Cardiac fibroblast (primary cell): ENCODE results near the gene ILKAP.

ENCODE experiments used
- DNase-seq, 2 donors: peaks; one replicate each; pipeline versions ENCODE4 v3.0.0 to v3.0.0-alpha.2; 2010; ENCODE audit warnings: low read depth in 2 of 2
- H3K4me3 ChIP-seq, 2 donors: replicated peaks in 1 of 2; 1 replicate in 1 of 2; 2 replicates in 1 of 2; pipeline ENCODE4 v1.5.1; 2011; ENCODE audit warnings: low read depth in 2 of 2, low read length in 2 of 2, mild to moderate bottlenecking in 2 of 2, moderate library complexity in 1 of 2
- CTCF ChIP-seq: IDR thresholded peaks from one replicate; pipeline ENCODE4 v1.5.1; 2011; ENCODE audit warnings: low read depth, mild to moderate bottlenecking, low read length, inconsistent platforms

Gene ILKAP

DNA sequence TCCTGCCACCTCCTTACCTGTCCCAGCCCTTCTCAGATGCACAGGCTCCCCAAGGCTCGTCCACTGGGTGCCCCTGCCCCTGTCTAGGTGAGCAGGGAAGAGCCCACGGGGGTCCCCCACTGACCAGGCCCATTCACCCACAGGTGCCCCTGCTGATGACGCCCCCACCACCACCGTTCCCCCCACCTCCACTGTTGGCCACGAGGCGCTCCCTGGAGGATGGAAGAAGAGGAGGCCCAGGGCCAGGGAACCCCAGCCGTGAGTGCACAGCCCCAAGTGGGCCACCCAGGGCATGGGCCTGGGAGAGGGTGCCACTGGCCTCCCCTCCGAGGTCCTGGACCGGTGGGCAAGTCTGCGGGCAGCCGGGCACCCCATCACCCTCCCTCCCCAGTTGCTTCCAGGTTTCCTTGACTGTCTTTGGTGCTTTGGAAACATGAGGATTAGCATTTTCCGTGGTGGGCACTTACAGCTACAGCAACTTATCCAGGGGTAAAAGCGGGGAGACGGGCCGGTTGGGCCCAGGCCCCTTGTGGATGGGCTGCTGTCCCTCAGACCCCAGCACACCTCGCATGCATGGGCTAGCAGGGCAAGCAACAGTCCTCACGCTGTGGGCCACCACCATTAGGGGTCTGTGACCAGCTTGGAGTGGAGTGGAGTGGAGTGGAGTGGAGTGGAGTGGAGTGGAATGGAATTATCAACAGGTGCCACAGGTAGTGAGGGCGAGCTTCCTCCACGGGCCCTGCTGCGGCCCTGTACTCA lies 78.2 kb downstream of the ILKAP start:
- DNase-seq, result no peak
- no peak for TF ChIP-seq CTCF
- H3K4me3 ChIP-seq, result no peak overlapping the region

- H3K4me3 ChIP-seq, result no peak overlapping the region
- TF ChIP-seq CTCF, result no peak
- DNase-seq, result no peak
Observed at GRCh38 chr2:238124488-238125126, 78.9 kb downstream of the ILKAP start.

DNA sequence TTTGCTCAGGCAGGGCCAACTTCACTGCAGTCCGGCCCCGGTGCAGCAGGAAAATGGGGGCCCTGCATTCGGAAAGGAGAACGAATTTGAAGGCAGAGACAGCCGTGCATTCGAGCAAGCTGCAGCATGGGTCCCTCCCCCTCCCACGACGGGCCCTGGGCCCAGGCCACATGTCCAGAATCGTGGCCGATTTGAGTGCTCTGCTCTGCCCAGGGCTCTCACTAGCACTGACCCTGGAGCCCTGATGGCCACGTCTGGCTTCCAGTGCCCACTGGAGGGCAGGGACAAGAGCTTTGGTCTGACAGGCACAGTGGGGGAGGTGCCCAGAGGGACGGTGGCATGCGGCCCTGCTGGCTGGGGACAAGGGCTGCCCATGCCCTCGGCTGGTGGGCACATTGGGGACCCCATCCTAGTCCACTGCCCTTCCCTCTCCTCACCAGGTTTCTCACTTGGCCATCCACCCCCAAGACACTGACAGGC lies 79.5 kb downstream of the ILKAP start:
- no peak overlapping the region for H3K4me3 ChIP-seq
- TF ChIP-seq CTCF, result no peak
- DNase-seq, result no peak

- DNase-seq, result no peak
- H3K4me3 ChIP-seq, result no peak overlapping the region
- TF ChIP-seq CTCF, result no peak
Observed at GRCh38 chr2:238123218-238123971, 80.1 kb downstream of the ILKAP start.

DNA sequence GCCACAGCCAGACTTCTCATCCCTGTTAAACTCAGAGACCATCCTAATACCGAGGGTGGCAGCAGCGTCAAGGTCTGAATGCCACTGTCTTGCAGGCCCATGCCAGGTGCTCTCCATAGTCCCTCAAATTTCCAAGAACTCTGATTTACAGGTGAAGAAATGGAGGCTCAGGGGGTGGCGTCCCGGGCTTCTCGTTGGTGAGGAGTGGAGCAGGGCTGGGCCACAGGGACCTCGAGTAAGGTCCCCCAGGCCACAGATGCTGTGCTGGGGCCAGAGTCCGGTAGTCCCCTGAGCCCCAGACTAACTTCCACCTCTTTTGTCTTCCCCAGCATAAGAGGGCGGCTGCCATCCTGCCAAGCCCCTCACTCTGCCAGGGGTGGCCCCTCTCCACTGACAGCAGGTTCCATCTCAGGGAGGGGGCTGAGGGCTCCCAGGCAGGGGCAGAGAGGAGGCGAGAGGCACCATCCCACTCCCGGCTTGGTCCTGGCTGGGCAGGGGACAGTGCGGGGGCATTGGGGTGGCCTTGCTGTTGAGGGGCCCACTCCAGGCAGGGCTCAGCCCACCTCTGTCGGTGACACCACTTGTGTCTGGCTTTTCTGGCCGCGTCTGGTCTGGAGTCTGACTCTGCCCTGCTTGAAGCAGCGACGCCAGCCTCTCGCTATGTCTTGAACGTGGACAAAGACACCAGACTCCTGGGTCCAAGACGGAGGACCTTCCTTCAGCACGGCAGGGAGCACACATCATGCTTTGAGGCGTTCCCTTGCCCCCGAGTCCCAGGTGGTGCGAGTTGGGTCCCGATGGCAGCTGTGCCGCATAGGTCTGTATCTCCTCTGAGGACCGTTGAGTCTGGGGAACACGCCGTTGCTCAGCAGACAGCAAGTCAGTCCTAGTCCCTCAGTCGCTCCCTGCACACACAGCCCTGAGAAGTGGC lies 80.9 kb downstream of the ILKAP start:
- DNase-seq, result no peak
- H3K4me3 ChIP-seq, result no peak overlapping the region
- TF ChIP-seq CTCF, result no peak
